GM12878 (cell line): ENCODE results near the gene LRP8. TPM values are rescaled to one million over a fixed set of nuclear protein-coding genes. Genes with fewer than 3 reads are reported as not detected.
A peak's percentile ranks its signal among the peaks of the same experiment; 100 is the strongest.

Experiments
- BHLHE40 ChIP-seq, 2 experiments: fragments of 450-650 bp in 1 of 2; IDR thresholded peaks; 2 replicates each; pipeline ENCODE4 v1.6.1; 2011 to 2017; ENCODE audit warnings: low read depth in 2 of 2, borderline replicate concordance in 1 of 2, improper control_type of control experiment in 1 of 2, low read length in 1 of 2, mild to moderate bottlenecking in 1 of 2
- CEBPZ ChIP-seq: fragments of 150-350 bp; IDR thresholded peaks from 2 replicates; pipeline ENCODE4 v1.6.1; 2016; ENCODE audit warnings: low read depth, low read length
- JUNB ChIP-seq: IDR thresholded peaks from 2 replicates; pipeline ENCODE4 v1.6.1; 2016; ENCODE audit warnings: antibody characterized with exemption, mild to moderate bottlenecking
- MYC ChIP-seq: IDR thresholded peaks from 2 replicates; pipeline ENCODE4 v1.6.1; 2011; ENCODE audit warnings: mild to moderate bottlenecking, low read length, moderate library complexity, inconsistent platforms; ENCODE audit not compliant: insufficient read depth, insufficient replicate concordance, insufficient read length, severe bottlenecking
- NR2F1 ChIP-seq: fragments of 450-650 bp; conservative IDR thresholded peaks from 2 replicates; pipeline ENCODE4 v1.6.1; 2017; ENCODE audit warnings: mild to moderate bottlenecking
- PAX5 ChIP-seq: IDR thresholded peaks from 2 replicates; pipeline ENCODE4 v1.6.1; 2011; ENCODE audit warnings: low read depth, low read length, borderline replicate concordance
- POLR2AphosphoS2 ChIP-seq: IDR thresholded peaks from 2 replicates; pipeline ENCODE4 v1.6.1; 2011; ENCODE audit warnings: low read depth, mild to moderate bottlenecking, low read length, improper control_type of control experiment, moderate library complexity
- RELA ChIP-seq: fragments of 450-650 bp; IDR thresholded peaks from 2 replicates; pipeline ENCODE4 v1.8.0; 2014; ENCODE audit warnings: borderline replicate concordance; ENCODE audit not compliant: partially characterized antibody
- REST ChIP-seq: IDR thresholded peaks from 2 replicates; pipeline ENCODE4 v1.6.1; 2012; ENCODE audit warnings: mild to moderate bottlenecking, low read depth, low read length
- SREBF2 ChIP-seq: IDR thresholded peaks from 2 replicates; pipeline ENCODE4 v1.6.1; 2012; ENCODE audit warnings: mild to moderate bottlenecking, low read length
- WRNIP1 ChIP-seq: IDR thresholded peaks from 2 replicates; pipeline ENCODE4 v1.6.1; 2011; ENCODE audit warnings: low read depth, low read length, improper control_type of control experiment, borderline replicate concordance
- ZBTB40 ChIP-seq: fragments of 450-650 bp; IDR thresholded peaks from 2 replicates; pipeline ENCODE4 v1.6.1; 2016; ENCODE audit warnings: mild to moderate bottlenecking, moderate library complexity, borderline replicate concordance
- ZNF687 ChIP-seq: fragments of 450-650 bp; IDR thresholded peaks from 2 replicates; pipeline ENCODE4 v1.6.1; 2017; ENCODE audit warnings: mild to moderate bottlenecking, moderate library complexity
- polyA plus RNA-seq, 11 experiments: library from polyadenylated mRNA; depleted of rRNA in 4 of 11; unstranded in 6 of 11; stranded (reverse) in 5 of 11; fragments of >200 nt; fragmentation: Nextera tagmentation in 4 of 11; fragmentation: Illumina TruSeq in 1 of 11; extraction: Ambion mirVana in 4 of 11; extraction: Trizol in 1 of 11; gene quantifications; 1 replicate in 1 of 11; 2 replicates in 10 of 11; pipeline versions ENCODE4 v1.2.1 to v1.2.3, GENCODE V29; 2011 to 2016; ENCODE audit warnings: inconsistent platforms in 2 of 11, missing spikeins in 2 of 11, low read depth in 1 of 11
- total RNA-seq, 4 experiments: library from RNA; depleted of rRNA in 3 of 4; stranded (reverse); fragments of >200 nt in 3 of 4; fragmentation: Illumina TruSeq in 1 of 4; extraction: Trizol in 1 of 4; gene quantifications; 2 replicates each; pipeline versions ENCODE4 v1.2.1 to v1.2.3, GENCODE V29; 2013 to 2021

Gene LRP8
- total and polyA plus RNA-seq, 10 of the 15 experiments (the other 5 are each of a cell fraction or from before 2014, with no cell fraction given), result 2.8 to 40.5 (median 22.3) TPM

- TF ChIP-seq REST (no peak), MYC (no peak), CEBPZ (no peak), ZBTB40 (no peak), PAX5 (no peak), NR2F1 (peak; percentile 59), WRNIP1 (no peak), SREBF2 (no peak), BHLHE40 (IDR thresholded peaks at IDR 0.05; ENCODE audit: borderline replicate concordance in 1 of 2, low read depth in 2 of 2, low read length in 1 of 2) (0 out of 4 replicates have a peak, but pooled peaks of 1 of the 2 experiments have one; percentile 14), ZNF687 (peak; percentile 73; the same call in 1 of the 2 replicates), RELA (peak; percentile 83), POLR2AphosphoS2 (no peak), JUNB (no peak)
Measured at GRCh38 chr1:53296117-53296749, 31.6 kb downstream of the LRP8 start (continued).
